WI38 (cell line): ENCODE measurements around the gene MKKS.

Source experiments
- H3K4me3 ChIP-seq: 2 replicates; pipeline ENCODE4 v1.5.1; 2011; ENCODE audit warnings: low read depth, mild to moderate bottlenecking, control low read depth, low read length
- CTCF ChIP-seq: IDR thresholded peaks from 2 replicates; pipeline ENCODE4 v1.5.1; 2012; ENCODE audit warnings: low read depth, mild to moderate bottlenecking, control low read depth, low read length

Gene MKKS

GRCh38 chr20:10436053-10436699 is 2.2 kb upstream of the MKKS start:
- H3K4me3 ChIP-seq, result no peak overlapping the region
- no peak for TF ChIP-seq CTCF

- H3K4me3 ChIP-seq, result peak within 1 kb of the TSS; percentile 91
- no peak for TF ChIP-seq CTCF
These were observed 1.1 kb upstream of the MKKS start, which contains the start of gene SLX4IP for GRCh38 chr20:10434832-10435812. Gene SLX4IP, plus strand, starts transcription at chr20:10435305. Its CDS starts 22,900 bp downstream, at chr20:10458205.

GRCh38 chr20:10434467-10434831 is 427 bp upstream of the MKKS start:
- peak overlapping the region; percentile 91 for H3K4me3 ChIP-seq
- no peak for TF ChIP-seq CTCF

- no peak for TF ChIP-seq CTCF
- peak overlapping the region; percentile 91 for H3K4me3 ChIP-seq
These were observed 904 bp downstream of the MKKS start for GRCh38 chr20:10433014-10433622.

GRCh38 chr20:10432079-10432478 is 1.9 kb downstream of the MKKS start:
- no peak overlapping the region for H3K4me3 ChIP-seq
- TF ChIP-seq CTCF, result no peak

- no peak for TF ChIP-seq CTCF
- no peak overlapping the region for H3K4me3 ChIP-seq
These were observed 3.3 kb downstream of the MKKS start for GRCh38 chr20:10430704-10431103.
